Measurements from ENCODE around the gene NFE2L3. TPM values are rescaled to one million over a fixed set of nuclear protein-coding genes. Genes with fewer than 3 reads are reported as not detected.
"Not testable (repeated sequence)": the region's sequence is repeated elsewhere in the genome, so short reads cannot be mapped to it uniquely, and the experiment has no call there.

The NFE2L3 gene
- total and polyA plus RNA-seq, 2 donors (not counting 1 experiment from before 2014, with no cell fraction given), result 1.4 to 1.6 TPM

DNA sequence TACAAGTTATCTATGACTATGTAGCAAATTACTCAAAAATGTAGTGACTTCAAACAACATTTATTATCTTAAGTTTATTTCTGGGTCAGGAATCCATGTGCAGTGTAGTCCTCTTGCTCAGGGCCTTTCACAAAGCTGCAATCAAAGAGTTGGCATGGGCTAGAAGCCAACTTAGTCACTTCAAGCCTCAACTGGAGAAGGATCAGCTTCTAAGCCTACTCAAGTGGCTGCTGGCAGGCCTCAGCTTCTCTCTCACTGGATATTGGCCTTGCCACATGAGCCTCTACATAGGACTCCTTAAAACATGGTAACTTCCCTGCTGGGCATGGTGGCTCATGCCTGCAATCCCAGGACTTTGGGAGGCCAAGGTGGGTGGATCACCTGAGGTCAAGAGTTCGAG is 5.0 kb upstream of the NFE2L3 start:
- CTCF ChIA-PET, result interaction anchor here (0.9 kb wide), 1 partner anchor 10 kb away, joined by 4 read pairs; no protein-coding TSS in a partner anchor

DNA sequence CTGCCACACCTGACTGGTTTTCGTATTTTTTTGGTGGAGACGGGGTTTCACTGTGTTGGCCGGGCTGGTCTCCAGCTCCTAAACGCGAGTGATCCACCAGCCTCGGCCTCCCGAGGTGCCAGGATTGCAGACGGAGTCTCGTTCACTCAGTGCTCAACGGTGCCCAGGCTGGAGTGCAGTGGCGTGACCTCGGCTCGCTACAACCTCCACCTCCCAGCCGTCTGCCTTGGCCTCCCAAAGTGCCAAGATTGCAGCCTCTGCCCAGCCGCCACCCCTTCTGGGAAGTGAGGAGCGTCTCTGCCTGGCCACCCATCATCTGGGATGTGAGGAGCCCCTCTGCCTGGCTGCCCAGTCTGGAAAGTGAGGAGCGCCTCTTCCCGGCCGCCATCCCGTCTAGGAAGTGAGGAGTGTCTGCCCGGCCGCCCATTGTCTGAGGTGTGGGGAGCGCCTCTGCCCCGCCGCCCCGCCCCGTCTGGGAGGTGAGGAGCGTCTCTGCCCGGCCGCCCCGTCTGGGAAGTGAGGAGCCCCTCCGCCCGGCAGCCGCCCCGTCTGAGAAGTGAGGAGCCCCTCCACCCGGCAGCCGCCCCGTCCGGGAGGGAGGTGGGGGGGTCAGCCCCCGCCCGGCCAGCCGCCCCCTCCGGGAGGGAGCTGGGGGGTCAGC is 4.2 kb upstream of the NFE2L3 start:
- H3K27ac ChIP-seq (ENCODE audit: low read length in 2 of 2); H3K9me3 ChIP-seq (ENCODE audit: control extremely low read depth in 1 of 3, control insufficient read depth in 2 of 3, insufficient read depth in 1 of 3, low read length in 2 of 3); intact Hi-C loops (cut with micrococcal nuclease); H3K27me3 ChIP-seq (replicated peaks in 1 of 4; ENCODE audit: control extremely low read depth in 1 of 4, control insufficient read depth in 3 of 4, insufficient read depth in 4 of 4, low read length in 3 of 4); H3K27ac Mint-ChIP-seq; H3K4me2 ChIP-seq (replicated peaks; ENCODE audit: low read depth, low read length, poor library complexity, severe bottlenecking); H3K4me1 ChIP-seq (ENCODE audit: control insufficient read depth in 2 of 2, insufficient read depth in 2 of 2, low read length in 2 of 2); H3K4me3 Mint-ChIP-seq; H4K20me1 ChIP-seq (ENCODE audit: control insufficient read depth, insufficient read depth, low read length, poor library complexity, severe bottlenecking); DNase-seq; H3K79me2 ChIP-seq (ENCODE audit: control insufficient read depth, insufficient read depth, low read length); H2AFZ ChIP-seq (ENCODE audit: insufficient read depth, low read depth, low read length, poor library complexity, severe bottlenecking); H3K4me3 ChIP-seq (ENCODE audit: control extremely low read depth in 1 of 5, extremely low read depth in 1 of 5, insufficient read depth in 1 of 5, low read depth in 2 of 5, low read length in 4 of 5); H3K36me3 ChIP-seq (replicated peaks in 1 of 2; ENCODE audit: control extremely low read depth in 1 of 2, control insufficient read depth in 1 of 2, extremely low read depth in 1 of 2, insufficient read depth in 2 of 2, low read length in 1 of 2); H3K9me3 Mint-ChIP-seq (ENCODE audit: insufficient read depth); H3K9ac ChIP-seq (ENCODE audit: low read length); POLR2A ChIA-PET; H3K4me1 Mint-ChIP-seq; ATAC-seq (ENCODE audit: low read depth): not testable (repeated sequence)
- peaks cover 13% of the 10 kb centered on the region for H3K27me3 Mint-ChIP-seq
- CTCF ChIA-PET, result interaction anchor here (0.9 kb wide), 1 partner anchor 9 kb away, joined by 4 read pairs; no protein-coding TSS in a partner anchor
- over 99% methylated on average over 21 of the region's 43 CpGs for WGBS (ENCODE audit: insufficient coverage)

More for the DNA sequence above, 5.0 kb upstream of the NFE2L3 start:
- H2AFZ ChIP-seq (ENCODE audit: insufficient read depth, low read depth, low read length, poor library complexity, severe bottlenecking), result no peak overlapping the region
- Mint-ChIP-seq H3K27me3 (peaks cover 13% of the 10 kb centered on the region), H3K4me1 (peaks cover 10% of the 10 kb centered on the region), H3K27ac (no peak overlapping the region), H3K9me3 (ENCODE audit: insufficient read depth) (no peaks in the 10 kb centered on the region), H3K4me3 (no peak overlapping the region)
- H3K9me3 ChIP-seq (ENCODE audit: control extremely low read depth in 1 of 3, control insufficient read depth in 2 of 3, insufficient read depth in 1 of 3, low read length in 2 of 3), result peaks cover 0 to 9% (median 0%) of the 10 kb centered on the region in 3 donors
- no peak for ATAC-seq (ENCODE audit: low read depth)
- H3K4me1 ChIP-seq (ENCODE audit: control insufficient read depth in 2 of 2, insufficient read depth in 2 of 2, low read length in 2 of 2), result peaks cover 6 to 8% of the 10 kb centered on the region in 2 donors
- intact Hi-C loops (cut with micrococcal nuclease), result no loop called here
- H3K79me2 ChIP-seq (ENCODE audit: control insufficient read depth, insufficient read depth, low read length), result no peaks in the 10 kb centered on the region
- H3K4me3 ChIP-seq (ENCODE audit: control extremely low read depth in 1 of 5, extremely low read depth in 1 of 5, insufficient read depth in 1 of 5, low read depth in 2 of 5, low read length in 4 of 5), result no peak overlapping the region
- DNase-seq, result no peak
- peaks cover 0 to 10% (median 1%) of the 10 kb centered on the region in 4 experiments for H3K27me3 ChIP-seq (replicated peaks in 1 of 4; ENCODE audit: control extremely low read depth in 1 of 4, control insufficient read depth in 3 of 4, insufficient read depth in 4 of 4, low read length in 3 of 4)
- no CpG with 5 or more reads among the region's 1 CpG for WGBS (ENCODE audit: insufficient coverage)
- no peak overlapping the region for H3K9ac ChIP-seq (ENCODE audit: low read length)
- H3K4me2 ChIP-seq (replicated peaks; ENCODE audit: low read depth, low read length, poor library complexity, severe bottlenecking), result no peak overlapping the region
- H4K20me1 ChIP-seq (ENCODE audit: control insufficient read depth, insufficient read depth, low read length, poor library complexity, severe bottlenecking), result no peaks in the 10 kb centered on the region
- H3K27ac ChIP-seq (ENCODE audit: low read length in 2 of 2), result no peak overlapping the region
- no peak for TF ChIP-seq EZH2 (IDR thresholded peaks at IDR 0.05; ENCODE audit: borderline replicate concordance, insufficient read depth, low read depth, low read length, poor library complexity, severe bottlenecking)
- TF ChIP-seq, protein P1, sequence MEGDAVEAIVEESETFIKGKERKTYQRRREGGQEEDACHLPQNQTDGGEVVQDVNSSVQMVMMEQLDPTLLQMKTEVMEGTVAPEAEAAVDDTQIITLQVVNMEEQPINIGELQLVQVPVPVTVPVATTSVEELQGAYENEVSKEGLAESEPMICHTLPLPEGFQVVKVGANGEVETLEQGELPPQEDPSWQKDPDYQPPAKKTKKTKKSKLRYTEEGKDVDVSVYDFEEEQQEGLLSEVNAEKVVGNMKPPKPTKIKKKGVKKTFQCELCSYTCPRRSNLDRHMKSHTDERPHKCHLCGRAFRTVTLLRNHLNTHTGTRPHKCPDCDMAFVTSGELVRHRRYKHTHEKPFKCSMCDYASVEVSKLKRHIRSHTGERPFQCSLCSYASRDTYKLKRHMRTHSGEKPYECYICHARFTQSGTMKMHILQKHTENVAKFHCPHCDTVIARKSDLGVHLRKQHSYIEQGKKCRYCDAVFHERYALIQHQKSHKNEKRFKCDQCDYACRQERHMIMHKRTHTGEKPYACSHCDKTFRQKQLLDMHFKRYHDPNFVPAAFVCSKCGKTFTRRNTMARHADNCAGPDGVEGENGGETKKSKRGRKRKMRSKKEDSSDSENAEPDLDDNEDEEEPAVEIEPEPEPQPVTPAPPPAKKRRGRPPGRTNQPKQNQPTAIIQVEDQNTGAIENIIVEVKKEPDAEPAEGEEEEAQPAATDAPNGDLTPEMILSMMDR (IDR thresholded peaks at IDR 0.05), result no peak
- H3K36me3 ChIP-seq (replicated peaks in 1 of 2; ENCODE audit: control extremely low read depth in 1 of 2, control insufficient read depth in 1 of 2, extremely low read depth in 1 of 2, insufficient read depth in 2 of 2, low read length in 1 of 2), result no peaks in the 10 kb centered on the region
- POLR2A ChIA-PET, result no interaction called here

DNA sequence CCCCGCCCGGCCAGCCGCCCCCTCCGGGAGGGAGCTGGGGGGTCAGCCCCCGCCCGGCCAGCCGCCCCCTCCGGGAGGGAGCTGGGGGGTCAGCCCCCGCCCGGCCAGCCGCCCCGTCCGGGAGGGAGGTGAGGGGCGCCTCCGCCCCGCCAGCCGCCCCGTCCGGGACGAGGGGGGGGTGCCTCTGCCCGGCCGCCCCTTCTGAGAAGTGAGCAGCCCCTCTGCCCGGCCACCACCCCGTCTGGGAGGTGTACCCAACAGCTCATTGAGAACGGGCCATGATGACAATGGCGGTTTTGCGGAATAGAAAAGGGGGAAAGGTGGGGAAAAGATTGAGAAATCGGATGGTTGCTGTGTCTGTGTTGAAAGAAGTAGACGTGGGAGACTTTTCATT is 3.7 kb upstream of the NFE2L3 start:
- peaks cover 10 to 13% of the 10 kb centered on the region in 2 donors for H3K4me1 ChIP-seq (ENCODE audit: control insufficient read depth in 2 of 2, insufficient read depth in 2 of 2, low read length in 2 of 2)
- Mint-ChIP-seq H3K4me1 (peaks cover 14% of the 10 kb centered on the region), H3K27me3 (peaks cover 12% of the 10 kb centered on the region)
- CTCF ChIA-PET; H3K4me2 ChIP-seq (replicated peaks; ENCODE audit: low read depth, low read length, poor library complexity, severe bottlenecking); ATAC-seq (ENCODE audit: low read depth); H3K4me3 ChIP-seq (ENCODE audit: control extremely low read depth in 1 of 5, extremely low read depth in 1 of 5, insufficient read depth in 1 of 5, low read depth in 2 of 5, low read length in 4 of 5); intact Hi-C loops (cut with micrococcal nuclease); H3K27ac ChIP-seq (ENCODE audit: low read length in 2 of 2); H3K79me2 ChIP-seq (ENCODE audit: control insufficient read depth, insufficient read depth, low read length); H3K9me3 Mint-ChIP-seq (ENCODE audit: insufficient read depth); DNase-seq; H2AFZ ChIP-seq (ENCODE audit: insufficient read depth, low read depth, low read length, poor library complexity, severe bottlenecking); H3K27me3 ChIP-seq (replicated peaks in 1 of 4; ENCODE audit: control extremely low read depth in 1 of 4, control insufficient read depth in 3 of 4, insufficient read depth in 4 of 4, low read length in 3 of 4); POLR2A ChIA-PET; H3K4me3 Mint-ChIP-seq; H4K20me1 ChIP-seq (ENCODE audit: control insufficient read depth, insufficient read depth, low read length, poor library complexity, severe bottlenecking); H3K9me3 ChIP-seq (ENCODE audit: control extremely low read depth in 1 of 3, control insufficient read depth in 2 of 3, insufficient read depth in 1 of 3, low read length in 2 of 3); H3K27ac Mint-ChIP-seq; H3K9ac ChIP-seq (ENCODE audit: low read length); H3K36me3 ChIP-seq (replicated peaks in 1 of 2; ENCODE audit: control extremely low read depth in 1 of 2, control insufficient read depth in 1 of 2, extremely low read depth in 1 of 2, insufficient read depth in 2 of 2, low read length in 1 of 2): not testable (repeated sequence)
- 97% methylated on average over 19 of the region's 29 CpGs for WGBS (ENCODE audit: insufficient coverage)
